Measurements from ENCODE around the gene PGM2L1. TPM values are rescaled to one million over a fixed set of nuclear protein-coding genes. Genes with fewer than 3 reads are reported as not detected.

Gene PGM2L1
- total RNA-seq, 1 donor from 2014 or later: 15.9 TPM

DNA sequence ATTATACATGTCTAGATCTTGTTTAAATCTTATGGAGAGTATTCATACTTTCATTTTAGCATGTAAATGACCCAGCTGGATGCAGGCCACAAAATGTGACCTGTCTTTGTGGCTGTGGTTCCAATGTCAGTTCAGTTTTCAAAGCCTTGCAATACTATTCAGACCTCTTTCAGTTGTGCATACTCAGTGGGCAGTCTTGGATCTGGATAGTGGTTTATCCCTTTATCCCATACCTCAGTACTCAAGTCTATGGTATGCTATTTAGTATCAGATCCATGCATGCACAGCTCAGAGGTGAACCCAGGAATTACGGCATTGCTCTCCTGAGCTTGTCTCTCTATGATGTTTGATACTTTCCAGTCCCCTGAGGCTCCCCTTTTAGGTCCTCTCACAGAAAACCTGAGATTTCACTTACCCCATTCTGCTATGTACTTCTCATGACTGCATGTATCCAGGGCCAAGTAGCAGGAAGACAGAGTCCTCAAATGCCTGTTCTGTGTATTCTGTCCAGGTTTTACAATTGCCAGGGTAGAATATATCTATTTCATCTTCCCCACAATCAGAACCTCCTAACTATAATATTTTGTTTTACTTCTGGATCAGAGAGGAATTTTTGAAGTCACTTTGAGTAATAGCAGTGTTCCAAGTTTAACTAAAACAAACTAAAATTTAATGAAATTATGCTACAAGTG, 79.8 kb downstream of the PGM2L1 start:
- Mint-ChIP-seq H3K9me3 (peaks cover 21% of the 10 kb centered on the region), H3K4me1 (peaks cover 9% of the 10 kb centered on the region), H3K27me3 (ENCODE audit: insufficient read depth, low read depth) (peaks cover 2% of the 10 kb centered on the region), H3K27ac (peak overlapping the region; percentile 8), H3K4me3 (no peak overlapping the region), H3K36me3 (peaks cover 2% of the 10 kb centered on the region)
- H3K9ac ChIP-seq: no peak overlapping the region
- no peak overlapping the region for H3K4me3 ChIP-seq
- H3K27ac ChIP-seq: no peak overlapping the region
- H3K36me3 ChIP-seq: no peaks in the 10 kb centered on the region
- no peaks in the 10 kb centered on the region for H3K4me1 ChIP-seq
- H3K9me3 ChIP-seq (ENCODE audit: low read depth): no peaks in the 10 kb centered on the region
- no peaks in the 10 kb centered on the region for H3F3A ChIP-seq (ENCODE audit: low read depth)
- TF ChIP-seq, protein P1, sequence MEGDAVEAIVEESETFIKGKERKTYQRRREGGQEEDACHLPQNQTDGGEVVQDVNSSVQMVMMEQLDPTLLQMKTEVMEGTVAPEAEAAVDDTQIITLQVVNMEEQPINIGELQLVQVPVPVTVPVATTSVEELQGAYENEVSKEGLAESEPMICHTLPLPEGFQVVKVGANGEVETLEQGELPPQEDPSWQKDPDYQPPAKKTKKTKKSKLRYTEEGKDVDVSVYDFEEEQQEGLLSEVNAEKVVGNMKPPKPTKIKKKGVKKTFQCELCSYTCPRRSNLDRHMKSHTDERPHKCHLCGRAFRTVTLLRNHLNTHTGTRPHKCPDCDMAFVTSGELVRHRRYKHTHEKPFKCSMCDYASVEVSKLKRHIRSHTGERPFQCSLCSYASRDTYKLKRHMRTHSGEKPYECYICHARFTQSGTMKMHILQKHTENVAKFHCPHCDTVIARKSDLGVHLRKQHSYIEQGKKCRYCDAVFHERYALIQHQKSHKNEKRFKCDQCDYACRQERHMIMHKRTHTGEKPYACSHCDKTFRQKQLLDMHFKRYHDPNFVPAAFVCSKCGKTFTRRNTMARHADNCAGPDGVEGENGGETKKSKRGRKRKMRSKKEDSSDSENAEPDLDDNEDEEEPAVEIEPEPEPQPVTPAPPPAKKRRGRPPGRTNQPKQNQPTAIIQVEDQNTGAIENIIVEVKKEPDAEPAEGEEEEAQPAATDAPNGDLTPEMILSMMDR (IDR thresholded peaks at IDR 0.05): no peak
- no peak for TF ChIP-seq EZH2phosphoT487 (IDR thresholded peaks at IDR 0.05)
- TF ChIP-seq EZH2 (IDR thresholded peaks at IDR 0.05): no peak
- H3K27me3 ChIP-seq: peaks cover 8% of the 10 kb centered on the region
- DNase-seq (ENCODE audit: low spot score): no peak
- H3K4me2 ChIP-seq: no peak overlapping the region
- no peaks in the 10 kb centered on the region for H4K20me1 ChIP-seq (ENCODE audit: low read depth)
- H2AFZ ChIP-seq (replicated peaks): no peak overlapping the region
- H3K79me2 ChIP-seq (ENCODE audit: low read depth): no peaks in the 10 kb centered on the region

DNA sequence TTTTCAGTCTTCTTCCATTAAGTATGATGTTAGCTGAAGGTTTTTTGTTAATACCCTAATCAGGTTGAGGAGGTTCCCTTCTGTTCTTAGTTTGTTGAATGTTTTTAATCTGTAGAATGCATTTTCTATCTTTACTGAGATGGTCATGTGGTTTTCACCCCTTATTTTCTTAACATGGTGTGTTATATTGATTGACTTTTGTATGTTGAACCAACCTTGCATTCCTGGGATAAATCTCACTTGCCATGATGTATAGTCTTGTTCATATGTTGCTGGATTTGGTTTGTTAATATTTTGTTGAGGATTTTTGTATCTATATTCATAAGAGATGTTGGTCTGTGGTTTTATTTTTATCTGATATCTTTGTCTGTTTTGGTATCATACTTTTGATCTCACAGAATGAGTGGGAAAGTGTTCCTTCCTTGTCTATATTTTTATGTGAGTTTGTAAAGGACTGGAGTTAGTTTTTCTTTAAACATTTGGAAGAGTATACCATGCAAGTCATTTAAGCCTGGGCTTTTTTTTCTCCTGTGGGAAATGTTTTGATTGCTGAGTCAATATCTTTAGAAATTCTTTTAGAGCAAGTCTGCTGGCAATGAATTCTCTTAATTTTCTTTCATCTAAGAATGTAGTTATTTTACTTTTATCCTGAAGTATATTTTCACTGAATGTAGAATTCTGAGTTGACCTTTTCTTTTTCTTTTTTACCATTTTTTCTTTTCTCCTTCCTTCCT, 81.3 kb downstream of the PGM2L1 start:
- Histone ChIP-seq H3F3A (ENCODE audit: low read depth) (no peaks in the 10 kb centered on the region), H3K9me3 (ENCODE audit: low read depth) (no peaks in the 10 kb centered on the region), H3K4me3 (no peak overlapping the region), H4K20me1 (ENCODE audit: low read depth) (no peaks in the 10 kb centered on the region), H3K4me2 (no peak overlapping the region), H3K4me1 (no peaks in the 10 kb centered on the region), H3K79me2 (ENCODE audit: low read depth) (no peaks in the 10 kb centered on the region), H3K36me3 (no peaks in the 10 kb centered on the region), H2AFZ (replicated peaks) (no peak overlapping the region), H3K27me3 (peaks cover 22% of the 10 kb centered on the region), H3K9ac (no peak overlapping the region), H3K27ac (no peak overlapping the region)
- Mint-ChIP-seq H3K4me1 (peaks cover 9% of the 10 kb centered on the region), H3K36me3 (peaks cover 2% of the 10 kb centered on the region), H3K9me3 (peaks cover 24% of the 10 kb centered on the region), H3K27me3 (ENCODE audit: insufficient read depth, low read depth) (peaks cover 6% of the 10 kb centered on the region), H3K4me3 (no peak overlapping the region), H3K27ac (no peak overlapping the region)
- DNase-seq (ENCODE audit: low spot score): no peak
- no peak for TF ChIP-seq EZH2phosphoT487 (IDR thresholded peaks at IDR 0.05)
- TF ChIP-seq EZH2 (IDR thresholded peaks at IDR 0.05): no peak
- TF ChIP-seq, protein P1 (IDR thresholded peaks at IDR 0.05): no peak

DNA sequence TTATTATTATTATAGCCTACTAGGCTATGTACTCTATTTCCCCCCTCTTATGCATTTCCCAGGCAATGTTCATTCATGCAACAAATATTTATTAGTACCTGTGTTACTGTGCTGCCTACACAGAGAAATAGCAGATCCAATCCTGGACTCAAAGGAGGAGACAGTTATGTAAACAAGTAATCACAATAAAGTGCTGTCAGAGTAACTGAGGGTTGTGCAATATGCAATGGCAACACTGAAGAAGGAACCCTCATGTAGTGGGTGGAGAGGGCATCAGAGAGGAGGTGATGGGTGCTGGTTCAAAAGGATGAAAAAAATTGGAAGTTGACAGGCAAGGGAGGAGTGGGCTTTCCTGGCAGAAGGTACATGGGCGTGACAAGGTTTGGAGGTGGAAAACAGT, 85.9 kb downstream of the PGM2L1 start:
- H3K4me1 ChIP-seq: no peaks in the 10 kb centered on the region
- Mint-ChIP-seq H3K9me3 (peaks cover 17% of the 10 kb centered on the region), H3K36me3 (peaks cover 2% of the 10 kb centered on the region), H3K27me3 (ENCODE audit: insufficient read depth, low read depth) (peaks cover 10% of the 10 kb centered on the region), H3K4me1 (peaks cover 4% of the 10 kb centered on the region), H3K4me3 (no peak overlapping the region), H3K27ac (no peak overlapping the region)
- H4K20me1 ChIP-seq (ENCODE audit: low read depth): no peaks in the 10 kb centered on the region
- no peak overlapping the region for H3K4me2 ChIP-seq
- H3K79me2 ChIP-seq (ENCODE audit: low read depth): no peaks in the 10 kb centered on the region
- no peaks in the 10 kb centered on the region for H3K36me3 ChIP-seq
- no peak overlapping the region for H3K4me3 ChIP-seq
- H3K27me3 ChIP-seq: peaks cover 69% of the 10 kb centered on the region
- H2AFZ ChIP-seq (replicated peaks): no peak overlapping the region
- no peak overlapping the region for H3K27ac ChIP-seq
- TF ChIP-seq, protein P1 (IDR thresholded peaks at IDR 0.05): no peak
- TF ChIP-seq EZH2phosphoT487 (IDR thresholded peaks at IDR 0.05) (no peak), EZH2 (IDR thresholded peaks at IDR 0.05) (no peak)
- no peak for DNase-seq (ENCODE audit: low spot score)
- no peak overlapping the region for H3K9ac ChIP-seq
- no peaks in the 10 kb centered on the region for H3F3A ChIP-seq (ENCODE audit: low read depth)
- no peaks in the 10 kb centered on the region for H3K9me3 ChIP-seq (ENCODE audit: low read depth)

Data from neural progenitor cell (in vitro differentiated cells).